ENCODE measurements around the gene TSPAN5.

The TSPAN5 gene

DNA sequence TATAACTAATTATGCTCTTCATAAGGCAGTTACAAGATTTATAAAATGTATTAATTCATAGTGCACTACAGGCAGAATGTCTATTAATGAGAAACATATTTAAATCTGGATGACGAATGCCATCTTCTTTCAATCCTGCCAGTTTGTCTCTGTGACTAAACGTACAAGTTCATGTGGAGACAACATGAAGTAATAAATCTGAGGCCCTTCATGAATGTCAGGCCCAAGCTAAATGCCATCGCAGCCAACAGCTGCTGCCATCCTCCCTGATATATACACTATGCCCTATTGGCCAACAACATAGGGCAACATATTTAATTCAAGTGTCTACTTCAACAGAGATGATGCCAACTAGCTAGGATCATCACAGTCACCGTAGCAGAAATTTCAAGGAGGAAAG lies 43.7 kb downstream of the TSPAN5 start:
- no peak for FAIRE-seq

DNA sequence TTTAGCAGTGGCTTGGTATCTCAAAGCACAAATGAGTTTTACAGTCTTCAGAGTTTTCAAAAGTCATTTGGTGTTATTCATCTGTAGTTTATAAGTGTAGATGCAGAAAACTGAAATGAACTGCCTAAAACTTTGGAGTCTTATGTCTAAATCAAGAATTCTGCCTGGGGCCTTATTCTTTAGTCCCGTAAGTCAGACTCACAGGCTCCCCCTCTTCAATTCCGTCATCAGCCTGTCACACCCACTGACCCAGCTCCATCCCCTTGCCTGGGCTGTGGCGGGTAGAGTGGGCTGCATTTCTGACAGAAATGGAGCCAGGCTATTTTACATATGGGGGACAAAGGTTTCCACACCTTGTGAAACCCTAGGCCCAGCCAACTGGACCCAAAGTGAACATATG lies 44.3 kb downstream of the TSPAN5 start:
- FAIRE-seq = no peak

DNA sequence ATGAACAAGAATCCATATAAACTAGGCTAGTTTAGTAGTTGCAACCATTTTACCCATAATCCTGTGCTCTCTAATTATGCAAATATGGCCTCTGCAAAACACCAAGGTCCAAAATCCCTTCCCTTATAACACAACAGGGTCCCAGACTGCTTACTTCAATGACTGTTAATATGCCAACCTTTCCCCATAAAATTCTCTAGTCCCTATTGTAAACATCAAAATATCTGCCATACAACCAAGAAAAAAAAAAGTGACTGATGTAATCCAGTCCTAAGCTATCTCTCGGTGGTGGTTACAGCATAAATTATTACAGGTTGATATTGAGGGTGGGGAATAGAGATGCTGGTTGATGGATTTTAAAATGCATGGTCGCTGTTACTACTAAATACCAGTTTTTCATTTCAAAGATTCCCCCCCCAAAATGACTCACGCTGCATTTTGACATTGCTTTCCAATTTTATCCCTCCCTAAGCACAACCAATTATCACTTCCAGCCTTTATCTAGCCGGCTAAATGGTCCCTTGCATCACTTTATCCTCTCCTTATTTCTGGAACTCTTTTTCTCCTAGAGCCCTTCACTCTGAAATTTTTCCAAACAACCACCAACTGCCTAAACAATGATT lies 44.8 kb downstream of the TSPAN5 start:
- FAIRE-seq = no peak

DNA sequence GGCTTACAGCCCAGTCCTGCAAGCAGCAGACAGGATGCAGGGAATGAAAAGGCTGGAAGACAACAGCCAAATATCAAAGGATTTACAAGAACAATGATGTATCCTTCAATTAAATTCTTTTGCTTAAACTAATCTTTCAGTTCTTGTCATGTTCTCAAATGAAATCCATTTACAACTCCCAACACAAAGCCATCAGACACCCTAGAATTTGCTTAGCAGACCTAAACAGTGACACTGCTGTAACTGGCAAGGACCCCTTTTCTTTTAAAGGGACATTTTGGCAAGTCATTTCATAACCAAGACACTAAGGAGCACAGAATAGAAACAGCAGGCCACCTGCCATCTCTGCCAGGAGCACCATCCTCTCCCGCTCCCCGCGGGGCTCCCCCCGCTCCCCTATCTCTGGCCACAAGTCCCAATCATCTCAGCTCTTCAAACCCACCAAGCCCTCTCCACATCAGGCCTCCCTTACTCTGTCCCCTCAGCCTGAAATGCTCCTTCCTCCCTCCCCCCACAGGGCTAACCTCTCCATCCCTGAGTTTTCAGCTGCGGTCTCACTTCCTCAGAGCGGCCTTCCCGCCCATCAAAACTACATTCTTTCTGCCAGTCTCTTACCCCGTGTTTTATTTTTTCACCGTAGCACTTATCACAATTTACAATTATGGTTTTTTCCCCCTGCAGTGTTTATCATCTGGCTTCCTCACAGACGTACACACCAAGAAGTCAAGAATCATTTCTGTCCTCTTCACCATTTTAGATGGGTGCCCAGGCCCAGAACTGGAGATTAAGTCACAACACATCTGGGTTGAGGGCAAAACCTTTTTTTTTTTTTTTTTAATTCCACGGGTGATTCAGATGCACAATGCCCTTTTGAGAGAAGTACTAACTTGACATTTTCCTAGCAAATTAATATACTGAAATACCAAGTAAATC lies 45.8 kb downstream of the TSPAN5 start:
- no peak for FAIRE-seq

DNA sequence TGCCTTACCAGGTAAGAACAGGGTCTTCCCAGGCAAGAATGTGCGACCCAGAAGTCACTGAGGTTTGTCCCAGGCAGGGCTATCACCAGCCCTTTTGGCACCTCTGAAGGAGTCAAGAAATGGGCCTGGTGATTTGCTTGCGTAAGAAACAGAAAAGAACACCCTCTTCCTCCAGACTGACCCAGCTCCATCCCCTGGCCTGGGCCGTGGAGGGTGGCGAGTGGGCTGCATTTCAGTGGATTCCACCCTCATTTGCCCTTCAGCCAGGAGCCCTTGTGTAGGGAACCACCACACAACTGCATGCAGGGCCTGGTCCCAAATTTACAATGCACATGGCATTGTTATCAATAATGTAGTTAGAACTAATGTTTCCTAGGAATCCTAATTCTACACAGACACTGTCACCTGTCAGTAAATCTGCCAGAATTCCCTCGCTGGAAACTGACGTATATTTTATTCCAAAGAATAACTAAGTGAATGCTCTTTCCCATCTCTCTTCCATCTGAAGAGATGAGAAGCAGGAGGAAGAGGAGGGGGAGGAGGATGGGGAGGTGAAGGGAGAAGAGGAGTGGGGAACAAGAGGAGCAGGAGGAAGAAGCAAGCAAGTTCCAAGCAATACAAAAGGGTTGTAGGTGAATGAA lies 46.6 kb downstream of the TSPAN5 start:
- FAIRE-seq = no peak

DNA sequence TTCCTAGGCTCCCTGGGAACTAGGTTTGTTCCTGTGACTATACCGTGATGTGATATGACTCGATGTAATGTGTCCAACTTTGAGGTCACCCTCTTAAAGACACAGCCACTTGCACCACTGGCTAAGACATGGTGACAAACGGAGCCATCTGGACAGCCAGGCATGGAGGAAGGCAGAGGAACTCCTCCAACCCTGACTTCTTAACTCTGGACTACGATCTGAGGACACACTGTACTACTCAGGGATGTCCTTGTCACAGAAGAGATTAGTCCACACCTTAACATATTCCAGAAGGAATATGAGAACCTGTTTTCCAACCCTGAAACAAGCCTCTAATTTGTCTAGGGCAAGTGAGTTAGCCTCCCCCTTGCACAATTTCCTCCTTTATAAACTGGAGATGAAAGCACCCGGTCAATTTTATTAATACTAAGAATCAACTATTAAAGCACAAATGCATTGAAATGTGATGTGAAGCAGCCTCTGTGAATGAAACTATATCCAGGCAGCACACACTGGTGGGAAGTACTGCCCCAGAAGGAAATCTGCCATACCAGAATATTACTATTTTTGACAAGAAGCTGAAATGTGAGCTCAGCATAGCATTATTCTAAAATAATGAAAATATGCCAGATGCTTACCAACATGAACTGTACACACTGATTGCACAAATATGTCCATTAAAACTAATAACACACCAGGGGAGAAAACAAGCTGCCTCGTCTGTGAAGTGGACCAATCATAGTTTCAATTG lies 47.3 kb downstream of the TSPAN5 start:
- no peak for FAIRE-seq

DNA sequence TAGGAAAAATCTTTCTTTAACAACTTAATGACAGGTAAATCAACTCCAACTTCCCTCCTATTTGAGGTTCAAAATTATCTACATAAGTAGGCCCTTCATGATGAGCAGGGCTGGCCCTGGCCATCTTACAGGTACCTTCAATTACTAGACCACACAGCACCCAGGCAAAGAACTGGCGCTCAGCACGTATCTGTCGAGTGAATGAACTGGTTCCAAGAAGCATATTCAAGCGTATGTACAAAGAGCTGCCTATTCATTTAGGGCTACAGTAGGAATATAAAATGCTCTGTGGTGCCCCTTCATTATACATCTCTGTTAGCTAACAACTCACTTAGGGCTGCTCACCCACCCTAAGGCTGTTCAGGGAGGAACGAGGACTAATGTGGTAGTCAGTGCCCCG lies 48.0 kb downstream of the TSPAN5 start:
- no peak for FAIRE-seq

DNA sequence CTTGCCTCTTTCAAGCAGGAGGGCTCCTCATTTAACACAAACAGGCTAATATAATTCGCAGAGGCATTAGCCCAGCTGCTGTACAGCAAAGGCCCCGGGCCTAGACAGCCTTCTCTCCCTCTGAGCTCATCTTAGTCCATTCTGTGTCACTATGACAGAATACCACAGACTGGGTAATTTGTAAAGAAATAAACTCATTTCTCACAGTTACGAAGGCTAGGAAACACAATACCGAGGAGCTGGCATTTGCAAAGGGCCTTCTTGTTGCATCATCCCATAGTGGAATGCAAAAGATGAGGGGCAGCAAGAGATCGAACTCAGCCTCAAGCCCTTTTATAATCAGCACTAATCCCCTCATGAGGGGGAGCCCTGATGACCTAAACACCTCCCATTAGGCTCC lies 48.5 kb downstream of the TSPAN5 start:
- FAIRE-seq = no peak

DNA sequence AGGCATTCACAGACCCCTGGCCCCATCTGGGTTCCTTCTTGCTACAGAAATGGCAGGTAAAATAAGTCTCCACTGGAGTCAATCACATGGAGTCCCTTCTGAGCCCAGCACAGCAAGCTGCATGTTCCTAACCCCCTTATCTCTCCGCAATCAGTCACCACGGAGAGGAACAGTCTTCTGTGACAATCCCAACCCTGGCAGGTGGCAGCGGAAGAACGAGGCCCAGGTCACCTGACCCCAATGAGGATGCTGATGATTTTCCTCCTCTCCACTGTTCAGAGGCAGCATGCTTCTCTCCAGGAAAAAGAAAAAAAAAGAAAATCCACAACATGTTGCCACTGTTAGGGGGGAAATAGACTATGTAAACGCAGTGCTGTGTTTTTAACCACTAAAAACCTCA lies 50.1 kb downstream of the TSPAN5 start:
- FAIRE-seq = no peak

DNA sequence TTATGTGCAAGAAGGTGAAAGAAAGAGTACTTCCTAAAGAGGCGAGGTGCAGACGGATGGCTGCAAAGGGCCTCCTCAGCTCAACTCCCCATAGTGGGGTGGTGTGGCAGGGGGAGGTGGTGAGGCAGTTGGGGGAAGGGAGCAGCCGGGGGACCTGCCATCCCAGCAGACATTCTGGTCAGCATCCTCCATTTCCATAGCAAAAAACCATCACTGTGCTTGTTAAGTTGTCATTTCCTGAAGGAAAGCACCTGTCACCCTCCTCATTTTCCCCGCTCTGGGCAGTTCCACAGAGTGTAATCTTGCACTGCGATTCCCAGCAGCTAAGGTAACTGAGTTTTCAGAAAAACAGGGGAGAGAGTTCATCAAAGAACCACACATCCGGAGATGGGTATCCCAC lies 51.5 kb downstream of the TSPAN5 start:
- no peak for FAIRE-seq

DNA sequence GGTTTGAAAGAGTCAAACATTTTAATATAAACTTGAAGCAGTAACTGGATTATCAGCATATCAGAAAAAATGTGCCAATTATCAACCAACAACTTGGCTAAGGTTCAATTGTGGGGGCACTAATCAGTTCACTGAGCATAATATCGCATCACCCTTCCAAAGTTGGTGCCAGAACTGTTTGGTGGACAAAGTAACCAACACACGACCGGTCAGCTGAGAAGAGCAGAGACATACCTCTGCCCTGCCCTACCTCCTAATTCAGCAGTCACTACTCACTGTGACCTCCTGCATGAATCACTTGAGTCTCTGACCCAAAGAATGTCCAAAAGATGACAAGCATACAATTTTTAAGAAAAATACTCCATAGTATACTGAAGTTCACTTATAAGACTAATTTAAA lies 53.2 kb downstream of the TSPAN5 start:
- FAIRE-seq = no peak

DNA sequence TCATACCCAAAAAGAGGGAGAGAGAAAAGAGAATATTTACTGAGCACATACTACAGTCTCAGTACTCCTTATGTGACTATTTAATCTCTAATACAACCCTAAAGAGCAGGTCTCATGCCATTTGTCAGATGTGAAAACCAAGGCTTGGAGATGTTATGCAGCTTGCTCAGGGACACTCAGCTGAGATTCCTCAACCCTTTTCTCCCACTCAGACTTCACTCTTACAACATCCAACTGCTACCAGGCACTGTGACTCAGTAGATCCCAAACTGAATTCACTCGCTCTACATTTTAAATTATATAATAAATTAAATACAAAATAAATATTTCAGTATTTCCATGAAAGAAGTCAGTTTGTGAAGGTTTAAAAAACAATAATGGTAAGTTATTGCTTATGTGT lies 53.7 kb downstream of the TSPAN5 start:
- no peak for FAIRE-seq

DNA sequence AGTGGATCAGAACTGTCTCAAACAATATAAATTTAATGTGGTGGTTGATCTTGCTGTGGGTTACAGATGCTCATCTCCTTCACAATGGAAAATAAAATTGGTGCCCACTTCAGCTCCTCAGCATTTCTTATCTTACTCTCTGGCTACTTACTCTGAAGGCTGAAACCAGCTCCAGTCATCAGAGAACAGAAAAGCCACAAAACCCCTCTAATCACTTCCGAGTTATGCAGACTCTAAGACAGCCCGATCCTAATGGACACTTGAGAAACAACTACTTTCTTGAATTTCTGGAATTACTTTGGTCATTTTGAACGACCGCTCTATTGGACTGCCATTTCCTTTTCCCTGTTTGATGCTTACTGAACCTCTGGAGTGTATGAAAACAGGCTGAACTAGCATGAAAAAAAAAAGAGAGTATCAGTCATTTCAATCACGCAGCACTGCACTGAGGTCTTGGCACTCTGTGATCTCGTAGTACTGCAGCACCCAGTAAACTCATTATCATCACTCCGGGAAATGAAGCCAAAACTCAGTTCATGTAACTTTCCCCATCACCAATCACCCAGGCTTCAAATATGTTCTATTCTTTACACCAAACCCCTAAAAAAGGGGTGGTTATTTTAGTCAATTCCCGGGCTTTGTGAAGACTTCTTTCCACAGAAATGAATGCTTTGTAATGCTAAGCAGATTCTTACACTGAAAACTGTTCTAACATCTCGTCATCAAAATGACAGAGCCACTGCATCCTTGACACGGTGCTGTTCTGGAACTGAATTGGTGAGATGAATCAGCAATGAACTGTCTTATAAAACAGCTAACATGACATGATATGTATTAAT lies 54.5 kb downstream of the TSPAN5 start:
- FAIRE-seq = no peak

DNA sequence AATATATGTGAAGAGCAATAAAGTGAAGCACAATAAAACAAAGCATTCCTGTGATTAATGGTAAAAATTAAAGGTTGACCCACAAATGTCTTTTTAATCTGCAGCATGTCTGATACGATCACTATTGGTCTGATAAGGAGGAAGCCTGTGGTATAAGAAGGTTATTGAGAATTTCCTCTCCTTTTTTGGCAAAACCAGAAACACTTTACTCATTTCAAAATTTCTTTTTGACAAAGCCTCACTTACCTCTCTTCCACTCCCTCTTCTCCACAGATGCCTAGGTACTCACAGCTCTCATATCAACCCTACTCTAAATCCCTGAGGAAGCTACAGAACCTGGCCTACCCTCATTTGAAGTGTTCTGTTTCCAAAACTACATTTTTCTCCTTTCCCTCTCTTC lies 56.1 kb downstream of the TSPAN5 start:
- FAIRE-seq = no peak

DNA sequence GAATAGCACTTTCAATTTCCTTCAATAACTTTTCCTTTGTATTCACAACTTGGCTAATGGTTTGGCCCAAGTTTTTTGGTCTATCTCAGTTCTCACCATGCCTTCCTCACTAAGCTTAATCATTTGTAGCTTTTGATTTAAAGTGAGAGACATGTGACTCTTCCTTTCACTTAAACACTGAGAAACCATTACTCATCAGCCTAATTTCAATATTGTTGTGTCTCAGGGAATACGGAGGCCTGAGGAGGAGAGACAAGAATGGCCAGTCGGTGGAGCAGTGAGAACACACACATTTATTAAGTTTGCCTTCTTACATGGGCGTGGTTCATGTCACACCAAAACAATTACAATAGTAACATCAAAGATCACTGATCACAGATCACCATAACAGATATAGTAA lies 56.7 kb downstream of the TSPAN5 start:
- no peak for FAIRE-seq

DNA sequence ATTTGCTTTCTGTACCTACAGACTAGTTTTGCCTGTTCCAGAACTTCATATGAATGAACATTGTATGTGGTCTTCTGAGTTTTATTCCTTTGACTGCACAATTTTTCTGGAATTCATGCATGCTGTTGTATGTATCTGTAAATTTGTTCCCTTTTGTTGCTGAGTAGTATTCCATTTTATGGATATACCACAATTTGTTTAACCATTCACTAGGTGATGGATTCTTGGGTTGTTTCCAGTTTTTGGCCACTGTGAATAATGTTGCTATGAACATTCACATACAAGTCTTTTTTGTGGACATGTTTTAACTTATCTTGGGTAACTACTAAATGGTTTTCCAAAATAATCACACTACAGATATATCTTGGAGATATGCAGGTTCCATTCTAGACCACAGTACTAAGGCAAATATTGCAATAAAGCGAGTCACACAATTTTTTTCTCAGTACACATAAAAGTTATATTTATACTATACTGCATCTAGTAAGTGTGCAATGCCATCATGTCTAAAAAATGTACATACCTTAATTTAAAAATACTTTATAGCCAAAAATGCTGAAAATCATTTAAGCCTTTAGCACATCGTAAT lies 58.7 kb downstream of the TSPAN5 start:
- no peak for FAIRE-seq

DNA sequence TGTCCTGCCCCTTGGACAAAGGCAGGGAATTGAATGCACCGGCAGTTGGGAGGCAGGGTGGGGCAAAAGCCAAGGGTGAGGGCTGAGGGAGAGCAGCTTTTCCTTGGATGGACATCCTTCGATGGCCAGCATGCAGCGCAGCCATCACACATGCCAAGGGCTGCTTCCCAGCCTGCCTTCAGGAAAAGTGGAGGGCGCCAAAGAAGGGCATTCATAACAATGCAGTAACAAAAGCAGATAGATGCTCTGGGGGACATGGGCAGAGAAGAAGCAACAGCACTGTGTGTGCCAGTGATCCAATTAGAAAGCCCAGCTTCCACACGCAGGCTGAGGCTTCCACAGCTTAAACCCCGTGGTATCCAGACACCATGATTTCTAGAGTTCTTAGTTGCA lies 71.5 kb downstream of the TSPAN5 start:
- no peak for FAIRE-seq

DNA sequence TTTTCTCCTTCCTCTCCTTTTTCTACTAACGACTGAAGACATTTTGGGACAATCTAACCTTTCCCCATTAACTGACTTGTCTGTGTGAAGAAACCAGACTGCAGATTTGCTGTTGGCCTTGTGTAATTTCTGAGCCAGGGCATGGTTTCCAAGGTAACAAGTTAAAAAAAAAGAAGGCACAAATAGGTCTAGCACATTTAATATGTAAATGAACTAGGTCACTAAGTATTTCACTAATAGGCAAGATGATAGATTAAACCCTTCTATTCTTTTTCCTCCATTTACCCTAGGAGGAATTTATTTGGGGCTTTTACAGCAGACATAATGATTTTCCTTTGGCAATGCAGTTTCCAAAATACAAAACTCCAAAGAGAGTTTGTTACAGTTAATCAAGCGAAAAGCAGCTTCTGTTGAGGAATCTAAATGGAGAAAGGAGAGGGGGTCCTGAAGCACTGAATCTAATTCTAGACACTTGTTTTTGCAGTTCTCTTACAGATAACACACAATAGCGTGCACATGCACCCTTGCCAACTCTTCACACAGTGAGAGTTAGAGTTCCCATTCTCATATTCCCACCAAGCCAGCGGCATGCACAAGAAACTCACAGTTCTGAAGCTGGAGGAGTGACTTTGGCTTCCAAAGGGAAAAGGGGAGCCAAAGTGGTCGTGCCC lies 72.0 kb downstream of the TSPAN5 start:
- no peak for FAIRE-seq

DNA sequence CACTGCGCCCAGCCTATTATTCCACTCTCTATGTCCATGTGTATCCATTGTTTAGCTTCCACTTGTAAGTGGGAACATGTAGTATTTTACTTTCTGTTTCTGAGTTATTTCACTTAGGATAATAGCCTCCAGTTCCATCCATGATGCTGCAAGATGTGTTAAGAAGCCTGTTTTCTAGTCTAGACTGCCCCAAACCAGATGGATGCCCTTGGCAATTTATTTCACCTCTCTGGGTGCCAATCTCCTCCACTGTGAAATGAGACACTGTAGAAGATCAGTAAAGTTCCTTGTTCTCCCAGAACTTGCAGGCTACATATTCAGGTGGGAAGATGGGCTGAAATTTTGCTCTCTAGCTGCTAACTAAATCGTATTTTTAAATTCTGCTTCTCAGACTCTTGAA lies 72.8 kb downstream of the TSPAN5 start:
- no peak for FAIRE-seq

DNA sequence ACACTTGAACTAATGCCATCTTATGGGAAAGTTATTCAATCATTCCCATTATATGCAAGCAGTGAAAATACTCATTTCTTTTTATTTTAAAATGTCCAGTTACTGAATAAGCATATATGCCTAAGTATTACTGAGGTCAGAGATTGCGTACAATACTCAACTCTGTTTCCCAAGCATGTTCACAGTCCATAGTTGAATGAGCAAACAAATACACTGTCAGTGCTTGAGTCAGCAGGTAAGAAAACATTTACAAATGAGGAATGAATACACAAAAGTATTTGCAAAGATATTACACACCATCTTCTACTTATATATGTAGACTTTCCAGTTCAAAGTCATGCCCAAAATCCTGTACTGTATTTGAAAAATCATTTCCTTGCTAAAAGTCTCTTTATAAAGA lies 74.1 kb downstream of the TSPAN5 start:
- no peak for FAIRE-seq

DNA sequence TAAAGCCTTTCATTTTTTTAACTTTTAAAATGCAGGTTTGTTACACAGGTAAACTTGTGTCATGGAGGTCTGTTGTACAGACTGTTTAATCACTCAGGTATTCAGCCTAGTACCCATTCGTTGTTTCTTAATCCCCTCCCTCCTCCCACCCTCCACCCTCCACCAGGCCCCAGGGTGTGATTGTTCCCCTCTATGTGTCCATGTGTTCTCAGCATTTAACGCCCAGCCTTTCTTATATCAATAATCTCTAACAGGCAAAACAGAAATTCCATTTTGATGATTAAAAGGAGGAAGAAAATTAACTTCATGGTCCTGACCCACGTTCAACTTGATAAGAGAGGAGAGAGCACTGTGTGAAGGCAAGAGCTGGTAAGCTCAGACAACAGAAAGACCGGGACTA lies 75.1 kb downstream of the TSPAN5 start:
- FAIRE-seq = no peak
